ENCODE data around the gene RBM23.

DNA sequence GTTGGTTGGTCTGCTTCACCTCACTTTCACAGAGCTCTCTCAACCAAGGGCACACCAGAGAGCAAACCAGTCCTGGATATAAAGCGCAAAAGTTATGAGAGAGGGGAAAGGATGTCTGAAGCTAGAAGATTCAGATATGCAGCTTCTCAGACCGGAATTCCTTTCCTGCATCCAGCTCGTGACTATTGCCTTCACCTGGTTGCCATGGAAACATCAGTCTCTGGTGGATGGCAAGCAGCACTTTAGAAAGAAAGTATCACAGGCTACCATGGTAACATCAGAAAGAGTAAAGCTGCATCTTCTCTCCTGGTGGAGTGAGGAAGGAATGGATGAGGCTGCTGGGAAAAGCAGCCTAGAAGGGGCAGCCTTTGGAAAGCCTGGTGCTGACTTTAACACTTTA, 22.2 kb downstream of the RBM23 start:
- TF ChIP-seq, protein P1, sequence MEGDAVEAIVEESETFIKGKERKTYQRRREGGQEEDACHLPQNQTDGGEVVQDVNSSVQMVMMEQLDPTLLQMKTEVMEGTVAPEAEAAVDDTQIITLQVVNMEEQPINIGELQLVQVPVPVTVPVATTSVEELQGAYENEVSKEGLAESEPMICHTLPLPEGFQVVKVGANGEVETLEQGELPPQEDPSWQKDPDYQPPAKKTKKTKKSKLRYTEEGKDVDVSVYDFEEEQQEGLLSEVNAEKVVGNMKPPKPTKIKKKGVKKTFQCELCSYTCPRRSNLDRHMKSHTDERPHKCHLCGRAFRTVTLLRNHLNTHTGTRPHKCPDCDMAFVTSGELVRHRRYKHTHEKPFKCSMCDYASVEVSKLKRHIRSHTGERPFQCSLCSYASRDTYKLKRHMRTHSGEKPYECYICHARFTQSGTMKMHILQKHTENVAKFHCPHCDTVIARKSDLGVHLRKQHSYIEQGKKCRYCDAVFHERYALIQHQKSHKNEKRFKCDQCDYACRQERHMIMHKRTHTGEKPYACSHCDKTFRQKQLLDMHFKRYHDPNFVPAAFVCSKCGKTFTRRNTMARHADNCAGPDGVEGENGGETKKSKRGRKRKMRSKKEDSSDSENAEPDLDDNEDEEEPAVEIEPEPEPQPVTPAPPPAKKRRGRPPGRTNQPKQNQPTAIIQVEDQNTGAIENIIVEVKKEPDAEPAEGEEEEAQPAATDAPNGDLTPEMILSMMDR (IDR thresholded peaks at IDR 0.05), result no peak
- TF ChIP-seq POLR2A (IDR thresholded peaks at IDR 0.05) (no peak), POLR2AphosphoS5 (IDR thresholded peaks at IDR 0.05) (no peak)

Data from prostate gland (tissue), 2 donors.